MM.1S (cell line): ENCODE data around the gene TRIM66.

Source experiments
- DNase-seq: peaks from one replicate; pipeline ENCODE4 v3.0.0-alpha.2; 2015
- H2AFZ ChIP-seq: fragments of 300-600 bp; sonication (generic); 2 replicates; pipeline ENCODE4 v1.6.0; 2016; ENCODE audit warnings: antibody characterized with exemption, low read length
- H3F3A ChIP-seq: fragments of 300-600 bp; sonication (generic); 2 replicates; pipeline ENCODE4 v1.6.1; 2016; ENCODE audit warnings: mild to moderate bottlenecking, antibody characterized with exemption, low read length, moderate library complexity, mixed read lengths; ENCODE audit not compliant: insufficient read depth
- H3K27ac ChIP-seq: fragments of 300-600 bp; sonication (generic); 2 replicates; pipeline ENCODE4 v1.5.1; 2016; ENCODE audit warnings: mild to moderate bottlenecking, low read length
- H3K27me3 ChIP-seq: fragments of 300-600 bp; sonication (generic); replicated peaks from 2 replicates; pipeline ENCODE4 v1.6.0; 2016; ENCODE audit warnings: low read length; ENCODE audit not compliant: insufficient read depth
- H3K36me3 ChIP-seq: fragments of 300-600 bp; sonication (generic); replicated peaks from 2 replicates; pipeline ENCODE4 v1.6.1; 2016; ENCODE audit warnings: mild to moderate bottlenecking, low read length, mixed read lengths; ENCODE audit not compliant: insufficient read depth
- H3K4me1 ChIP-seq: fragments of 300-600 bp; sonication (generic); 2 replicates; pipeline ENCODE4 v1.6.1; 2016; ENCODE audit warnings: low read length, mixed read lengths
- H3K4me2 ChIP-seq: fragments of 300-600 bp; sonication (generic); 2 replicates; pipeline ENCODE4 v1.6.0; 2016; ENCODE audit warnings: low read depth, low read length
- H3K4me3 ChIP-seq: fragments of 300-600 bp; sonication (generic); 2 replicates; pipeline ENCODE4 v1.5.1; 2016; ENCODE audit warnings: low read length, mixed read lengths
- H3K79me2 ChIP-seq: fragments of 300-600 bp; sonication (generic); 2 replicates; pipeline ENCODE4 v1.6.1; 2016; ENCODE audit warnings: mixed run types, low read length, mixed read lengths
- H3K9ac ChIP-seq: fragments of 300-600 bp; sonication (generic); 2 replicates; pipeline ENCODE4 v1.6.1; 2016; ENCODE audit warnings: low read length, mixed read lengths
- H3K9me2 ChIP-seq: fragments of 300-600 bp; sonication (generic); replicated peaks from 2 replicates; pipeline ENCODE4 v1.6.1; 2016; ENCODE audit warnings: mild to moderate bottlenecking, low read length, mixed read lengths; ENCODE audit not compliant: insufficient read depth
- H3K9me3 ChIP-seq: fragments of 300-600 bp; sonication (generic); replicated peaks from 2 replicates; pipeline ENCODE4 v1.6.1; 2016; ENCODE audit warnings: mild to moderate bottlenecking, low read length, mixed read lengths; ENCODE audit not compliant: insufficient read depth
- H4K20me1 ChIP-seq: fragments of 300-600 bp; sonication (generic); 2 replicates; pipeline ENCODE4 v1.6.1; 2016; ENCODE audit warnings: mild to moderate bottlenecking, low read length, moderate library complexity, mixed read lengths; ENCODE audit not compliant: insufficient read depth
- CTCF ChIP-seq: fragments of 300-600 bp; sonication (generic); IDR thresholded peaks from 2 replicates; pipeline ENCODE4 v1.5.1; 2016; ENCODE audit warnings: antibody characterized with exemption, low read length, mixed read lengths
- EZH2 ChIP-seq: fragments of 300-600 bp; sonication (generic); optimal IDR thresholded peaks from 2 replicates; pipeline ENCODE3; 2017; ENCODE audit warnings: low read depth, mild to moderate bottlenecking, antibody characterized with exemption, low read length, mixed read lengths
- EZH2phosphoT487 ChIP-seq: fragments of 300-600 bp; sonication (generic); IDR thresholded peaks from 2 replicates; pipeline ENCODE4 v1.6.1; 2018; ENCODE audit warnings: antibody characterized with exemption, low read length

TRIM66 gene

GRCh38 chr11:8709777-8710176 is 27.3 kb upstream of the TRIM66 start:
- no peak overlapping the region for H3K4me3 ChIP-seq
- H3K9ac ChIP-seq, result no peak overlapping the region
- H3K4me2 ChIP-seq, result no peak overlapping the region
- DNase-seq, result no peak
- no peaks in the 10 kb centered on the region for H3F3A ChIP-seq
- H3K9me2 ChIP-seq, result no peaks in the 10 kb centered on the region
- TF ChIP-seq EZH2 (no peak), EZH2phosphoT487 (no peak), CTCF (no peak)
- no peaks in the 10 kb centered on the region for H3K4me1 ChIP-seq
- H3K9me3 ChIP-seq, result no peaks in the 10 kb centered on the region
- H3K27me3 ChIP-seq, result no peaks in the 10 kb centered on the region
- H3K36me3 ChIP-seq, result no peaks in the 10 kb centered on the region
- H3K27ac ChIP-seq, result no peak overlapping the region
- H2AFZ ChIP-seq, result no peak overlapping the region
- H4K20me1 ChIP-seq, result no peaks in the 10 kb centered on the region
- no peaks in the 10 kb centered on the region for H3K79me2 ChIP-seq

- H3K4me2 ChIP-seq, result no peak overlapping the region
- H3K27ac ChIP-seq, result no peak overlapping the region
- H3K79me2 ChIP-seq, result no peaks in the 10 kb centered on the region
- DNase-seq, result no peak
- no peaks in the 10 kb centered on the region for H3K9me3 ChIP-seq
- no peaks in the 10 kb centered on the region for H3F3A ChIP-seq
- no peak overlapping the region for H3K4me3 ChIP-seq
- no peak for TF ChIP-seq CTCF
- no peak for TF ChIP-seq EZH2phosphoT487
- no peak for TF ChIP-seq EZH2
- no peak overlapping the region for H2AFZ ChIP-seq
- H3K9ac ChIP-seq, result no peak overlapping the region
- H3K4me1 ChIP-seq, result no peaks in the 10 kb centered on the region
- H3K36me3 ChIP-seq, result no peaks in the 10 kb centered on the region
- H3K9me2 ChIP-seq, result no peaks in the 10 kb centered on the region
- no peaks in the 10 kb centered on the region for H3K27me3 ChIP-seq
- no peaks in the 10 kb centered on the region for H4K20me1 ChIP-seq
Measured at GRCh38 chr11:8709002-8709672, 26.7 kb upstream of the TRIM66 start.

- no peaks in the 10 kb centered on the region for H3K4me1 ChIP-seq
- no peak overlapping the region for H3K4me2 ChIP-seq
- H4K20me1 ChIP-seq, result no peaks in the 10 kb centered on the region
- no peak overlapping the region for H3K27ac ChIP-seq
- no peak overlapping the region for H2AFZ ChIP-seq
- no peaks in the 10 kb centered on the region for H3F3A ChIP-seq
- no peak for DNase-seq
- no peaks in the 10 kb centered on the region for H3K9me2 ChIP-seq
- no peaks in the 10 kb centered on the region for H3K36me3 ChIP-seq
- H3K9ac ChIP-seq, result no peak overlapping the region
- H3K27me3 ChIP-seq, result no peaks in the 10 kb centered on the region
- no peak for TF ChIP-seq EZH2phosphoT487
- no peak for TF ChIP-seq EZH2
- TF ChIP-seq CTCF, result no peak
- H3K9me3 ChIP-seq, result no peaks in the 10 kb centered on the region
- no peak overlapping the region for H3K4me3 ChIP-seq
- H3K79me2 ChIP-seq, result no peaks in the 10 kb centered on the region
Measured at GRCh38 chr11:8707541-8708191, 25.2 kb upstream of the TRIM66 start.
